Right cardiac atrium (tissue), 5 donors: ENCODE data around the gene NCF2. TPM values are rescaled to one million over a fixed set of nuclear protein-coding genes. Genes with fewer than 3 reads are reported as not detected.
A peak's percentile ranks its signal among the peaks of the same experiment; 100 is the strongest.

Source experiments
- ATAC-seq, 2 donors: fragments of 200-7000 bp; cut with Tn5 transposase; one replicate each; pipeline versions ENCODE4 v1.8.0 to v1.9.1; 2020; ENCODE audit warnings: moderate library complexity in 2 of 2, mild to moderate bottlenecking in 1 of 2
- DNase-seq, 3 donors: peaks; one replicate each; pipeline ENCODE4 v3.0.0-alpha.2; 2020
- H3K27ac ChIP-seq: one replicate; pipeline ENCODE4 v1.5.1; 2013; ENCODE audit warnings: mild to moderate bottlenecking, low read length, control low read depth, moderate library complexity
- H3K27me3 ChIP-seq: one replicate; pipeline ENCODE4 v1.6.1; 2013; ENCODE audit not compliant: control insufficient read depth, insufficient read depth
- H3K4me1 ChIP-seq: one replicate; pipeline ENCODE4 v1.6.1; 2013; ENCODE audit warnings: low read length; ENCODE audit not compliant: control insufficient read depth, insufficient read depth
- H3K4me3 ChIP-seq: one replicate; pipeline ENCODE4 v1.5.1; 2013; ENCODE audit warnings: low read length, control low read depth
- H3K9me3 ChIP-seq: one replicate; pipeline ENCODE4 v1.6.1; 2013; ENCODE audit warnings: low read length; ENCODE audit not compliant: control insufficient read depth
- WGBS: extraction: QIAGEN DNeasy Blood & Tissue Kit; methylation state at CpG from one replicate; pipeline ENCODE4 v1.1.7; 2013; 5-methylcytosine and 5-hydroxymethylcytosine counted together
- intact Hi-C, 4 donors: fragments of 100-400 bp; cut with DNase I; formaldehyde crosslinking; loops; one replicate each; pipeline versions ENCODE4 v1.11.0 to v1.14.0; 2022 to 2023
- polyA plus RNA-seq: library from polyadenylated mRNA; stranded (reverse); fragments of 200-250 nt; gene quantifications from one replicate; pipeline ENCODE4 v1.2.3, GENCODE V29; 2013
- total RNA-seq, 4 donors: library from RNA; stranded (reverse); fragmentation: NEBNext Ultra II Directional; extraction: Animal tissue kit (Norgen Biotek cat#: 25700); gene quantifications; one replicate each; pipeline ENCODE4 v1.2.1, GENCODE V29; 2021
- donor health status: healthy with polysubstance abuse.
- donor health status: DM: no; HTN: yes; CAD: no.
- donor health status: DM: no; HTN: no; CAD: no.
- donor health status: DM: no; HTN: yes; CAD: no; lungs with severe emphysema.
- donor health status: DM: yes; HTN: yes; CAD: no.

Gene NCF2
- total and polyA plus RNA-seq, 5 donors = 1.4 to 6.4 (median 5.7) TPM

- ATAC-seq = peak; percentile 44 to 49
- intact Hi-C loops = no loop called here
- Histone ChIP-seq H3K27ac (no peak overlapping the region), H3K27me3 (no peaks in the 10 kb centered on the region), H3K4me3 (no peak overlapping the region), H3K4me1 (peaks cover 2% of the 10 kb centered on the region), H3K9me3 (no peaks in the 10 kb centered on the region)
- 78% methylated on average over 6 of the region's 6 CpGs for WGBS
- DNase-seq = no peak
These were observed 6.8 kb downstream of the NCF2 start for GRCh38 chr1:183583466-183583865.

- H3K4me3 ChIP-seq = no peak overlapping the region
- H3K4me1 ChIP-seq = peaks cover 2% of the 10 kb centered on the region
- 66% methylated on average over 12 of the region's 12 CpGs for WGBS
- H3K27ac ChIP-seq = no peak overlapping the region
- ATAC-seq (peak in 1 of 2 donors; percentile 32), DNase-seq (peak in 1 of 3 donors; percentile 63)
- intact Hi-C loops = no loop called here
- H3K9me3 ChIP-seq = no peaks in the 10 kb centered on the region
- H3K27me3 ChIP-seq = no peaks in the 10 kb centered on the region
These were observed 8.1 kb downstream of the NCF2 start for GRCh38 chr1:183582021-183582713.

DNA sequence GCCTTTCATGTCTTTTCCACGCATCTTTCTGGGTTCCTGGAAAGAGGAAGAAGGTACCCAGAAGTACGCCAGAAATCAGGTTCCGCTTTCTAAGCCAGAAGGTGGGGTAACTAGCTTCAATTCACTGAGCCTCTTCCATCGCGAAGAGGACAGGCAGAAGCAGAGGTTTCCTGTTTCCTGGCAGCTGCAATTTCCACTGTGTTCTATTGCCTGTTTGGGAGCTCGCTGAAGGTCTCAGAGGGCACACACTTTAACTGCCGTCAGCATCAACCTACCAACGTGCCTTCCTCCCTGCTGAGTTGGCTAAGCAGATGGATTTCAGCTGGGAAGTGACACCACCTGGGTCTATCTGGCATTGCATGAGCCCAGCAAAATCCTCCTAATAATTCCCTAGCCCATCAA lies 10.0 kb downstream of the NCF2 start:
- no peak overlapping the region for H3K4me3 ChIP-seq
- DNase-seq = no peak
- peak; percentile 47 to 61 for ATAC-seq
- H3K9me3 ChIP-seq = no peaks in the 10 kb centered on the region
- H3K27ac ChIP-seq = no peak overlapping the region
- intact Hi-C loops = no loop called here
- H3K4me1 ChIP-seq = peaks cover 2% of the 10 kb centered on the region
- WGBS = 45% methylated on average over 8 of the region's 8 CpGs
- H3K27me3 ChIP-seq = no peaks in the 10 kb centered on the region

DNA sequence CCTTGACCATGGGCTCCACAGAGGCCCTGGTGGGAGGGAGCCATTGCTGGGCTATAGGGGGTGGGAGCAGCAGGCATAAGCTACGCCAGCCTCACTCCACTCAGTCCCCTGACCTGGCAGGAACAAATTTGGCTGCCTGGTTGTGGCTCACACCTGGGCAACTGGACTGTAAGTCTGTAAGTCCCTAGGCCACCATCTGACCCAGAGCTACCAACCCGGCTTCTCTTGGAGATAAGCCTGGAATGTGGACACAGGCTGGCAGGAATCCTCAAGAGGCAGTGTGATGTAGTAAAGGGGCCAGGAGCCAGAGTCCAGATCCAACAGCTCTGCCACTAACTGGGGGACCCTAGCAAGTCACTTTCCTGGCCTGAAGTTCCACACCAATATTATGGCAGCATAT lies 11.4 kb downstream of the NCF2 start:
- intact Hi-C loops = no loop called here
- Histone ChIP-seq H3K9me3 (no peaks in the 10 kb centered on the region), H3K4me3 (no peak overlapping the region), H3K27me3 (no peaks in the 10 kb centered on the region), H3K4me1 (peaks cover 2% of the 10 kb centered on the region), H3K27ac (no peak overlapping the region)
- WGBS = 77% methylated on average over 2 of the region's 2 CpGs
- ATAC-seq (peak; percentile 12 to 22), DNase-seq (no peak)

DNA sequence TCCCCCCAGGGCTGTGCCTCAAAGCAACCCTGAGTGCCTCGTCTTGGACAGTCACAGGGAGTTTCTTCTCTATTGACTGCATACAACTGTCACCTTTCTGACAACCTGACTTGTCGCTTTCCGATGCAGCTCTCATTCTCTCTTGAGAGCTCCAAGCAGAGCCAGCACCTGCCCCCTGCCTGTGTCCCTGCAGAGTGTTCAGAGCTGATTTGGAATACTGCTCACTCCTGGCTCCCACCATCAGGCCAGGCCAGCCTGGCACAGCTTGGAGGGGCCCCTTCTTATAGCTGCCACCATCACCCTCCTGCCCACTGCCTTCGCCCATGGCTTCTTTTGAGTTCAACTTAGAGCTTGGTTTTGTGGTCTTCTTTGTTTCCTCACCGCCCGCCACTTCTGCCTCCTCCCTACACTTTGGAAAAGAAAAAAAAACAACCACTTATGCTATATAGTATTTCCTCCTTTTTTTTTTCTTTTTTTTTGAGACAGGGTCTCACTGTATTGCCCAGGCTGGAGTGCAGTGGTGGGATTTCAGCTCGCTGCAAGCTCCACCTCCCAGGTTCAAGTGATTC lies 12.3 kb downstream of the NCF2 start:
- DNase-seq = no peak
- H3K4me3 ChIP-seq = no peak overlapping the region
- no peaks in the 10 kb centered on the region for H3K9me3 ChIP-seq
- intact Hi-C loops = no loop called here
- H3K27me3 ChIP-seq = no peaks in the 10 kb centered on the region
- H3K27ac ChIP-seq = no peak overlapping the region
- peaks cover 2% of the 10 kb centered on the region for H3K4me1 ChIP-seq
- whole genome bisulfite sequencing = 83% methylated on average over 7 of the region's 7 CpGs
- no peak for ATAC-seq

GRCh38 chr1:183576537-183576936 lies 13.7 kb downstream of the NCF2 start:
- WGBS = 50% methylated on average over 8 of the region's 8 CpGs
- DNase-seq = peak in 1 of 3 donors; percentile 77
- Histone ChIP-seq H3K9me3 (no peaks in the 10 kb centered on the region), H3K4me1 (peaks cover 2% of the 10 kb centered on the region), H3K27ac (no peak overlapping the region), H3K27me3 (no peaks in the 10 kb centered on the region), H3K4me3 (no peak overlapping the region)
- no peak for ATAC-seq
- intact Hi-C loops = no loop called here

- Histone ChIP-seq H3K4me3 (no peak overlapping the region), H3K27me3 (no peaks in the 10 kb centered on the region), H3K4me1 (peaks cover 2% of the 10 kb centered on the region), H3K27ac (peak overlapping the region; percentile 7), H3K9me3 (no peaks in the 10 kb centered on the region)
- DNase-seq (no peak), ATAC-seq (no peak)
- intact Hi-C loops = no loop called here
- 86% methylated on average over 5 of the region's 5 CpGs for WGBS
These were observed 14.7 kb downstream of the NCF2 start for GRCh38 chr1:183575606-183576005.

DNA sequence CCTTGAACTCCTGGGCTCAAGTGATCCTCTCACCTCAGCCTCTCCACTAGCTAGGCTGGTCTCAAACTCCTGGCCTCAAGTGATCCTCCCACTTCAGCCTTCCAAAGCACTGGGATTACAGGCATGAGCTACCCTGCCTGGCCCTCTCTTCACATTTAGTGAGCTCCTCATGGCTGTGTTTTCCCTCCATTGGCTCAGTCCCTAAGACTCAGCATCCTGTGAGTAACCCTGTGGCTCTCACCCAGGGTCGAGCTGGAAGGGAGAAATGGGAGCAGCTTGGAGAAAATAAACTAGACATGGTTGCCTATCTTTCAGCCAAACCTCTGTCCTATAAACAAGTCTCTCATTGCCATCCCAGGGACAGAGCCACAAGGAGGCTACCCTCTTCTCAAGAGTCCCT lies 17.5 kb downstream of the NCF2 start:
- H3K27me3 ChIP-seq = no peaks in the 10 kb centered on the region
- no peak for DNase-seq
- no peak for ATAC-seq
- H3K4me1 ChIP-seq = peaks cover under 1% of the 10 kb centered on the region
- H3K4me3 ChIP-seq = no peak overlapping the region
- 79% methylated on average over 1 of the region's 1 CpG for WGBS
- no peaks in the 10 kb centered on the region for H3K9me3 ChIP-seq
- intact Hi-C loops = no loop called here
- no peak overlapping the region for H3K27ac ChIP-seq

GRCh38 chr1:183571678-183572268 lies 18.5 kb downstream of the NCF2 start:
- intact Hi-C loops = no loop called here
- WGBS = 91% methylated on average over 4 of the region's 4 CpGs
- no peak for ATAC-seq
- Histone ChIP-seq H3K27ac (no peak overlapping the region), H3K27me3 (no peaks in the 10 kb centered on the region), H3K4me1 (peaks cover 6% of the 10 kb centered on the region), H3K4me3 (no peak overlapping the region), H3K9me3 (no peaks in the 10 kb centered on the region)
- no peak for DNase-seq

GRCh38 chr1:183570451-183570850 lies 19.8 kb downstream of the NCF2 start:
- Histone ChIP-seq H3K27me3 (no peaks in the 10 kb centered on the region), H3K4me1 (peaks cover 6% of the 10 kb centered on the region), H3K27ac (no peak overlapping the region), H3K4me3 (no peak overlapping the region), H3K9me3 (no peaks in the 10 kb centered on the region)
- DNase-seq = no peak
- no peak for ATAC-seq
- intact Hi-C loops = no loop called here
- 94% methylated on average over 4 of the region's 4 CpGs for WGBS

DNA sequence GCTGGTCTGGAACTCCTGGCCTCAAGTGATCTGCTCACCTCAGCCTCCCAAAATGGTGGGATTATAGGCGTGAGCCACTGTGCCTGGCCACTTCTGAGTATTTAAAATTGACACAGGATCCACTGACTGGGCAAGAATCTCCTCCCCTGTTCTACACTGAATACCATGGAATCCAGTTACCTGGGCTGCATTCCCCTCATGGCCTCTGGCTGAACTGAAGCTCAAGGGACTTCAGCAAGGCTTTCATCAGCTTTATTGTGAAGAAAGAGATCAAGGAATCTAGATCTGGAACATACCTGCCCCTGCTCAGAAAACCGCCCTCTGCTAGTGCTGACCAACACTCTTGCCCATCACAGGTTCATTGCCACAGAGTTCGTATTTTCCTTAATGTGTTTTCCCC lies 20.5 kb downstream of the NCF2 start:
- intact Hi-C loops = no loop called here
- WGBS = 98% methylated on average over 3 of the region's 3 CpGs
- H3K4me3 ChIP-seq = no peak overlapping the region

More for the DNA sequence above, 20.5 kb downstream of the NCF2 start:
- Histone ChIP-seq H3K27me3 (no peaks in the 10 kb centered on the region), H3K9me3 (no peaks in the 10 kb centered on the region), H3K4me1 (peaks cover 6% of the 10 kb centered on the region), H3K27ac (no peak overlapping the region)
- DNase-seq = no peak
- ATAC-seq = no peak
